Endothelial cell of umbilical vein (primary cell): Measurements from ENCODE around the gene AP1G2. TPM values are rescaled to one million over a fixed set of nuclear protein-coding genes. Genes with fewer than 3 reads are reported as not detected.

Experiments used
- BruUV-seq: library from RNA; stranded (reverse); fragments of 400-500 nt; replicated peaks from 2 replicates; lab custom pipeline; 2021; lab: Mats Ljungman, UMichigan
- CTCF ChIA-PET: fragments of 300-600, 350-600 bp; sonication (Branson Sonifier 250); formaldehyde crosslinking; loops from one replicate; lab custom pipeline; 2021; ENCODE audit warnings: antibody characterized with exemption, inconsistent platforms; lab: Charles Lee
- POLR2A ChIA-PET: fragments of 300-600, 350-600 bp; sonication (Branson Sonifier 250); formaldehyde crosslinking; loops from one replicate; lab custom pipeline; 2021; ENCODE audit warnings: antibody characterized with exemption, inconsistent platforms; lab: Charles Lee
- DNase-seq: peaks from one replicate; pipeline ENCODE4 v3.0.0-alpha.2; 2011; ENCODE audit warnings: low read depth, low spot score
- FAIRE-seq: peaks from 2 replicates; lab custom pipeline; 2011; peaks lifted over from hg19 to GRCh38; lab: Jason Lieb, UNC
- H2AFZ ChIP-seq: 2 replicates; pipeline ENCODE4 v1.6.0; 2012; ENCODE audit warnings: low read depth, low read length, control low read depth, inconsistent platforms
- H3K27ac ChIP-seq: 2 replicates; pipeline ENCODE4 v1.5.1; 2011; ENCODE audit warnings: low read depth, mild to moderate bottlenecking, control low read depth, low read length, moderate library complexity; ENCODE audit not compliant: insufficient read depth
- H3K27me3 ChIP-seq, 2 experiments: 2 replicates each; pipeline versions ENCODE4 v1.6.0 to v1.6.1; 2011; ENCODE audit warnings: low read length in 2 of 2, mixed read lengths in 1 of 2; ENCODE audit not compliant: control insufficient read depth in 2 of 2, insufficient read depth in 2 of 2
- H3K36me3 ChIP-seq, 2 experiments: 2 replicates in 1 of 2; 3 replicates in 1 of 2; pipeline ENCODE4 v1.5.1; 2011; ENCODE audit warnings: low read length in 2 of 2, mild to moderate bottlenecking in 1 of 2, moderate library complexity in 1 of 2; ENCODE audit not compliant: control insufficient read depth in 2 of 2, insufficient read depth in 2 of 2; ENCODE audit errors: extremely low read depth in 1 of 2
- H3K4me1 ChIP-seq: 3 replicates; pipeline ENCODE4 v1.5.1; 2011; ENCODE audit warnings: mild to moderate bottlenecking, low read length; ENCODE audit not compliant: control insufficient read depth, insufficient read depth; ENCODE audit errors: extremely low read depth
- H3K4me2 ChIP-seq: 2 replicates; pipeline ENCODE4 v1.6.1; 2011; ENCODE audit warnings: low read length, control low read depth, mixed read lengths; ENCODE audit not compliant: insufficient read depth
- H3K4me3 ChIP-seq, 3 experiments: fragments of 200-600 bp in 1 of 3; sonication (generic), shearing (Covaris generic) in 1 of 3; replicated peaks in 1 of 3; 2 replicates each; pipeline ENCODE4 v1.5.1; 2011 to 2016; ENCODE audit warnings: control low read depth in 3 of 3, low read length in 3 of 3, mild to moderate bottlenecking in 2 of 3, inconsistent platforms in 1 of 3, low read depth in 1 of 3, moderate library complexity in 1 of 3; ENCODE audit not compliant: insufficient read depth in 1 of 3
- H3K79me2 ChIP-seq: 2 replicates; pipeline ENCODE4 v1.6.0; 2012; ENCODE audit warnings: low read length, inconsistent platforms; ENCODE audit not compliant: control insufficient read depth, insufficient read depth
- H3K9ac ChIP-seq: replicated peaks from 2 replicates; pipeline ENCODE3; 2011; ENCODE audit warnings: low read length, control low read depth; ENCODE audit not compliant: insufficient read depth; ENCODE audit errors: extremely low read depth
- H3K9me1 ChIP-seq: replicated peaks from 3 replicates; pipeline ENCODE4 v1.6.0; 2011; ENCODE audit warnings: mild to moderate bottlenecking, low read length; ENCODE audit not compliant: control insufficient read depth, insufficient read depth; ENCODE audit errors: extremely low read depth
- H3K9me3 ChIP-seq: replicated peaks from 2 replicates; pipeline ENCODE4 v1.5.1; 2012; ENCODE audit warnings: low read length, inconsistent platforms; ENCODE audit not compliant: control insufficient read depth, insufficient read depth
- H4K20me1 ChIP-seq: replicated peaks from 2 replicates; pipeline ENCODE3; 2011; ENCODE audit warnings: mild to moderate bottlenecking, low read length; ENCODE audit not compliant: control insufficient read depth, insufficient read depth; ENCODE audit errors: extremely low read depth
- CTCF ChIP-seq, 2 donors: IDR thresholded peaks; 1 replicate in 1 of 2; 2 replicates in 1 of 2; pipeline ENCODE4 v1.5.1; 2011; ENCODE audit warnings: low read length in 2 of 2, mild to moderate bottlenecking in 2 of 2, moderate library complexity in 2 of 2, control low read depth in 1 of 2, inconsistent platforms in 1 of 2, low read depth in 1 of 2; ENCODE audit not compliant: insufficient read depth in 1 of 2; ENCODE audit errors: extremely low read depth in 1 of 2
- EZH2 ChIP-seq: IDR thresholded peaks from 2 replicates; pipeline ENCODE4 v1.6.1; 2012; ENCODE audit warnings: borderline replicate concordance, low read depth, mild to moderate bottlenecking, moderate library complexity, low read length, inconsistent platforms; ENCODE audit not compliant: severe bottlenecking
- FOS ChIP-seq: IDR thresholded peaks from 2 replicates; pipeline ENCODE4 v1.6.1; 2011; ENCODE audit warnings: mild to moderate bottlenecking, low read length, moderate library complexity, borderline replicate concordance; ENCODE audit not compliant: insufficient read depth
- GATA2 ChIP-seq: IDR thresholded peaks from 2 replicates; pipeline ENCODE4 v1.7.0; 2011; ENCODE audit warnings: low read depth, mild to moderate bottlenecking, moderate library complexity, mixed read lengths, low read length; ENCODE audit not compliant: insufficient read length, insufficient read depth
- MAX ChIP-seq: IDR thresholded peaks from 2 replicates; pipeline ENCODE4 v1.6.1; 2011; ENCODE audit not compliant: insufficient read depth, insufficient read length
- MYC ChIP-seq: IDR thresholded peaks from one replicate; pipeline ENCODE4 v1.6.1; 2011; ENCODE audit warnings: mild to moderate bottlenecking, low read depth, low read length
- POLR2A ChIP-seq: IDR thresholded peaks from 2 replicates; pipeline ENCODE4 v1.6.1; 2012; ENCODE audit warnings: low read depth, mild to moderate bottlenecking, control low read depth, low read length
- POLR2AphosphoS5 ChIP-seq: IDR thresholded peaks from 2 replicates; pipeline ENCODE4 v1.6.1; 2012; ENCODE audit warnings: low read depth, mild to moderate bottlenecking, control low read depth, low read length, moderate library complexity; ENCODE audit not compliant: insufficient read depth
- dilution Hi-C: fragments of 300-500 bp; cut with MboI; formaldehyde crosslinking; loops from one replicate; pipeline ENCODE4 v1.15.0; 2019; ENCODE audit warnings: low sequenced_read_pairs; ENCODE audit not compliant: extremely low pct_ligation_motif_present
- intact Hi-C: fragments of 100-400 bp; cut with micrococcal nuclease; formaldehyde crosslinking; loops from one replicate; pipeline ENCODE4 v1.10.0; 2022
- polyA plus RNA-seq, 4 experiments: library from polyadenylated mRNA; depleted of rRNA in 3 of 4; stranded (reverse) in 3 of 4; unstranded in 1 of 4; fragments of >200 nt; gene quantifications; 2 replicates each; pipeline versions ENCODE4 v1.2.1 to v1.2.3, GENCODE V29; 2011 to 2012; ENCODE audit warnings: missing spikeins in 1 of 4
- total RNA-seq: library from RNA; stranded (reverse); gene quantifications from 2 replicates; pipeline ENCODE4 v1.2.3, GENCODE V29; 2021

AP1G2 gene
- total and polyA plus RNA-seq, 2 donors (not counting 3 experiments of a cell fraction or from before 2014, with no cell fraction given) = 39.0 to 55.8 TPM

DNA sequence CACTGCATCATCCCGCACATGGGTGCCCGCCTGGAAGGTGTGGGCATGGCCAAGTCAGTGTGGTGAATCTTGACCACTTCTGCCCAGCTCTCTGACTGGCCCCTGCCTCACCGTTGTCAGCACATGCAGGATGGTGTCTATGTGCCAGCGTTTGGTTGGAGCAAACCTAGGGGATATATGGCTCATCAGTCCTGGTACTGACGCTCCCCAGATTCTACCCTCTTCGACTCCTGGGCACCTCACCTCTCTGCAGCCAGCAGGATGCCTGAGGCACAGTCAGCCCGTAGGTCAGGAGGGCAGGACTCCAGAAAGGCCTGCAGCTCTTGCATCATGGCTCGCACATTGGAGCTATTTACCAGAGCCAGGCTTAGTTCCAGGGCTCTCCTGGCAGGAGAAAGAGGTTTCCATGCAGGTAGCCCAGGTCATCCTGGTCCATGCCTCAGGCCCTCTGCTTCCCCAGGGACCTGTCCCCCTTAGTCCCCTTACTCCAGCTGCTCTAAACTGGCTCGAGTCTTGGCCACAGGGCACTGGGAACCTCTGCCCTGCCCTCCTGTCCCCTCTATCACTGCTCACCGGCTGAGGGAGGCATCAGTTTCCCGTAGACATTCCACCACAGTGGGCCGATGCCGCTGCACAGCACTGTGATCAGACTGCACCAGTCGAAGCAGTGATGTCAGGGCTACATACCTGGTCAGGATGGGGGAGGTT, 4.0 kb downstream of the AP1G2 start:
- intact Hi-C loops (no loop called here), dilution Hi-C loops (no loop called here)
- TF ChIP-seq MAX (no peak), FOS (no peak), POLR2AphosphoS5 (no peak), GATA2 (no peak), EZH2 (no peak), POLR2A (no peak), CTCF (IDR thresholded peaks at IDR 0.05; ENCODE audit: extremely low read depth in 1 of 2, insufficient read depth in 1 of 2, low read depth in 1 of 2, low read length in 2 of 2) (no peak), MYC (no peak)
- no peak for FAIRE-seq
- Histone ChIP-seq H3K4me3 (no peak overlapping the region), H3K4me2 (no peak overlapping the region), H3K27me3 (no peaks in the 10 kb centered on the region), H3K9me3 (no peaks in the 10 kb centered on the region), H3K9me1 (no peaks in the 10 kb centered on the region), H3K9ac (no peak overlapping the region), H3K36me3 (peaks cover 0 to 11% of the 10 kb centered on the region in 2 experiments), H3K4me1 (peaks cover 4% of the 10 kb centered on the region), H4K20me1 (no peaks in the 10 kb centered on the region), H3K27ac (no peak overlapping the region), H2AFZ (no peak overlapping the region), H3K79me2 (no peaks in the 10 kb centered on the region)
- no peak for DNase-seq
- ChIA-PET POLR2A (no interaction called here), CTCF (interaction anchor here (0.8 to 12.3 kb wide), 7 partner anchors 13 to 243 kb away, joined by 3 to 416 read pairs (median 3); partner anchors contain the start of gene PABPN1)
- BruUV-seq = no TSS peak
